MM.1S (cell line): Measurements from ENCODE around the gene SLC13A3.

Experiments
- CTCF ChIP-seq: fragments of 300-600 bp; sonication (generic); IDR thresholded peaks from 2 replicates; pipeline ENCODE4 v1.5.1; 2016; ENCODE audit warnings: antibody characterized with exemption, low read length, mixed read lengths
- EZH2 ChIP-seq: fragments of 300-600 bp; sonication (generic); optimal IDR thresholded peaks from 2 replicates; pipeline ENCODE3; 2017; ENCODE audit warnings: low read depth, mild to moderate bottlenecking, antibody characterized with exemption, low read length, mixed read lengths

- no peak for TF ChIP-seq CTCF
- no peak for TF ChIP-seq EZH2
These were observed 104.3 kb downstream of the SLC13A3 start for GRCh38 chr20:46546936-46547335.
